Measurements from ENCODE around the gene ITGB7. TPM values are rescaled to one million over a fixed set of nuclear protein-coding genes. Genes with fewer than 3 reads are reported as not detected.

ITGB7 gene
- total and polyA plus RNA-seq, 10 donors, result 23.9 to 75.5 (median 55.8) TPM

- no peaks in the 10 kb centered on the region for H3K27me3 ChIP-seq (replicated peaks in 1 of 7)
- H3K27ac ChIP-seq, result no peak overlapping the region
- H3K4me1 ChIP-seq, result peaks cover 0 to 28% (median 17%) of the 10 kb centered on the region in 6 donors
- TF ChIP-seq CTCF (IDR thresholded peaks at IDR 0.05 in 8 of 11, conservative IDR thresholded peaks at IDR 0.05 in 3 of 11), result no peak
- no peak for TF ChIP-seq POLR2AphosphoS5 (IDR thresholded peaks at IDR 0.05)
- H3K4me3 ChIP-seq, result no peak overlapping the region
- DNase-seq, result no peak
- no peaks in the 10 kb centered on the region for H3K9me3 ChIP-seq
- intact Hi-C loops (cut with DNase I; ENCODE audit: low total_unique reads), result no loop called here
- H3K36me3 ChIP-seq, result peaks cover 0 to 43% (median 3%) of the 10 kb centered on the region in 6 donors
- WGBS, 5 donors, result 86 to 96% (median 93%) methylated on average over 10 of the region's 10 CpGs
Measured at GRCh38 chr12:53173085-53173715, 33.9 kb downstream of the ITGB7 start.

DNA sequence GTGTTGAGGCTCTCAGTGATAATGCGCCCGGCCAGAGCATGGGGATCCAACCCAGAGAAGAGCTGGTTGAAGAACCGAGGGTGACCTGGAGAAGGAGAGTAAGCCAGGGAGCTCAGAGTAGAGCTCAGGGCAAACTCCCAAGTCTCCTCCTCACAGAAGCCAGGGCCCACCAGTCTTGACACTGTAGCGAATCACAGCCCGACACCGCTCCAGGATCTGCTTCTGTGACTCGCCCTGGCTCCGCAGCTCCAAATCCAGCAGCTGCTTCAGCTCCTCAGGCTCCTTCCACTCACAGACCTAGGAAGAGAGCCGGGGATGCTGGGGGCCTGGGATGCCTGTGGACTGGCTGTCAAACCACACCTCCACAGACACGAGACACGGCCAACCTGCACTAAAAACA is 34.7 kb downstream of the ITGB7 start:
- H3K9me3 ChIP-seq, result no peaks in the 10 kb centered on the region
- TF ChIP-seq POLR2AphosphoS5 (IDR thresholded peaks at IDR 0.05), result no peak
- TF ChIP-seq POLR2A (IDR thresholded peaks at IDR 0.05), result no peak
- no peak for TF ChIP-seq CTCF (IDR thresholded peaks at IDR 0.05 in 8 of 11, conservative IDR thresholded peaks at IDR 0.05 in 3 of 11)
- H3K27ac ChIP-seq, result no peak overlapping the region
- intact Hi-C loops (cut with DNase I; ENCODE audit: low total_unique reads), result no loop called here
- H3K36me3 ChIP-seq, result peaks cover 0 to 43% (median 3%) of the 10 kb centered on the region in 6 donors
- H3K4me3 ChIP-seq, result no peak overlapping the region
- peaks cover 0 to 28% (median 17%) of the 10 kb centered on the region in 6 donors for H3K4me1 ChIP-seq
- WGBS, 5 donors, result 93 to 96% (median 96%) methylated on average over 11 of the region's 11 CpGs
- DNase-seq, result no peak
- no peaks in the 10 kb centered on the region for H3K27me3 ChIP-seq (replicated peaks in 1 of 7)

- Histone ChIP-seq H3K36me3 (peaks cover 0 to 47% (median 3%) of the 10 kb centered on the region in 6 donors), H3K27me3 (replicated peaks in 1 of 7) (no peaks in the 10 kb centered on the region), H3K4me3 (no peak overlapping the region), H3K4me1 (peaks cover 0 to 28% (median 17%) of the 10 kb centered on the region in 6 donors), H3K9me3 (no peaks in the 10 kb centered on the region), H3K27ac (no peak overlapping the region)
- intact Hi-C loops (cut with DNase I; ENCODE audit: low total_unique reads), result no loop called here
- DNase-seq, result no peak
- TF ChIP-seq CTCF (IDR thresholded peaks at IDR 0.05 in 8 of 11, conservative IDR thresholded peaks at IDR 0.05 in 3 of 11), result no peak
- no peak for TF ChIP-seq POLR2A (IDR thresholded peaks at IDR 0.05)
- no peak for TF ChIP-seq POLR2AphosphoS5 (IDR thresholded peaks at IDR 0.05)
- WGBS, 5 donors, result 64 to 78% (median 77%) methylated on average over 10 of the region's 10 CpGs
Measured at GRCh38 chr12:53171725-53172329, 35.2 kb downstream of the ITGB7 start.

DNA sequence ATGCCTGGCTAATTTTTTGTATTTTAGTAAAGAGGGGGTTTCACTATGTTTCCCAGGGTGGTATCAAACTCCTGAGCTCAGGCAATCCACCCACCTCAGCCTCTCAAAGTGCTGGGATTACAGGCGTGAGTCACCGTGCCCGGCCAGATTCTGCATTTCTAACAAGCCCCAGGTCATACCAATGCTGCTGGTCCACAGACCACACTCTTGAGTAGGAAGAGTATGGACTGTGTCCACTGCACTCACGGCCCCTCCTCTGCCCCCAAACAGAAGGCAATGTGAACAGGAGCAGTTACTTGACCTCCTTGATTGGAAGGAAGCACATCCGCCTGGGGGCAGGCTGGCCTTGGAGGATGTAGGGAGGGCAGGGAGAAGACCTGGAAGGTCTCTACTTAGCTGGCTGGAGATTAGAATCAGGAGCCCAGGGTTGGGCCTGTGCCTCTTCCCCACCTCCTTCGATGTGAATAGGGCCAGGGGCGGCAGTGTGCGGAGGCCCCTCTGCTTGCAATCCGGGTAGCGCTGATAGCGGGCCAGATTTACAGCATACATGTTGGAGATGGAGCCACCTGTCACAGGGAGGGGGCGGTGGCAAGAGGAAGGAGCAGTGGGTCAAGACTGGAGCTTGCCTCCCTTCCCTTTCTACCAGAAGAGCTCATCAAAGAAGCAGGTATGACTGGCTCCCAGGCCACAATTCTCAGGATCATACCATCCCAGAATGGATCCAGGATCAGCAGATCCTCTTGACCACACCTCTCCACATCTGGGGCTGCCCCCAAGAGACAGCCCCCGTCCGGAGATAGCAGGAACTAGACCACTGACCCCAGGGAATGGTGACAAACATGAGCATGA is 36.0 kb downstream of the ITGB7 start:
- intact Hi-C loops (cut with DNase I; ENCODE audit: low total_unique reads), result no loop called here
- 76 to 90% (median 87%) methylated on average over 13 to 14 of the region's 14 CpGs for WGBS, 5 donors
- peaks cover 0 to 50% (median 3%) of the 10 kb centered on the region in 6 donors for H3K36me3 ChIP-seq
- H3K27ac ChIP-seq, result no peak overlapping the region
- no peak for TF ChIP-seq CTCF (IDR thresholded peaks at IDR 0.05 in 8 of 11, conservative IDR thresholded peaks at IDR 0.05 in 3 of 11)
- no peak for TF ChIP-seq POLR2AphosphoS5 (IDR thresholded peaks at IDR 0.05)
- no peak for TF ChIP-seq POLR2A (IDR thresholded peaks at IDR 0.05)
- no peaks in the 10 kb centered on the region for H3K27me3 ChIP-seq (replicated peaks in 1 of 7)
- no peak overlapping the region for H3K4me3 ChIP-seq
- H3K4me1 ChIP-seq, result peaks cover 0 to 28% (median 17%) of the 10 kb centered on the region in 6 donors
- no peaks in the 10 kb centered on the region for H3K9me3 ChIP-seq
- no peak for DNase-seq
